ENCODE measurements around the gene TNRC6C.

- TF ChIP-seq CTCF (IDR thresholded peaks at IDR 0.05): no peak
- TF ChIP-seq POLR2AphosphoS5 (IDR thresholded peaks at IDR 0.05): no peak
These were observed 164.9 kb downstream of the TNRC6C start for GRCh38 chr17:78123258-78123929.

All from breast epithelium (tissue), 3 donors.